ENCODE results near the gene HRAS. TPM values are rescaled to one million over a fixed set of nuclear protein-coding genes. Genes with fewer than 3 reads are reported as not detected.

The HRAS gene
- total and polyA plus RNA-seq, 2 of the 13 experiments (the other 11 are each of a cell fraction or from before 2014, with no cell fraction given) = 32.9 to 50.0 TPM

DNA sequence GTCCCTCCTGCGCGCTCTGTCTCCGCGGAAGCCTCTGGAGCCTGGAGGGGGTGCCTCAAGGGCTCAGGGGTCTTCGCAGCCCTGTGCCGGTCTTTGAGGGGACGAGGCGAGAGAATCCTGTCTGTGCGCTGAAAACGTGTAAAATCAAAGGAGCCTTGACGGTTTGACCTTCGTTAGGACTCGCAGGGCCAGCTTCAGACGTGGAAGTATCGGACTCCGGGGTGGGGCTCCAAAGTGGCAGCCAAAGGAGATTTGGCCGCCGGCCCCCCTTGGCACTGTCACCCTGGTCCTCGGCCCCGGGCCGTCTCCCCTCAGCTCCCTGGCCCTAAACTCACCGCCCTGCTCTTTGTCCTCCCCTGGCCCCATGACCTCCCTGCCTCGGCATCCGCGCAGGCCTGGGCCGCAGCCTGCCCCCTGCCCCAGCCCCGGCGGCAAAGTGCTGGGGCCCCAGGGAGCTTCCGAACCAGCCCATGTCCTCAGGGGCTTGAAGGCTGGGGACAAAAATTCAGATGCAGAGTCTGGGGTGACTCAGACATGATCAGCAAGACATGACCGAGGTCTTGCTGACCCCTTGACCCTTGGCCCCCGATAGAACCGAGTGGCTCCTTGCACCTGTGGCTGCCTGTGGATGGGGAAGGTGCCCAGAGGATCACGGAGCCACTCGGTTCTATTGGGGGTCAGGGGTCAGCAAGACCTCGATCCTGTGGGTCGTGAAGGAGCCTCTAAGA lies 33.9 kb upstream of the HRAS start (continued):
- TF ChIP-seq ZFP37 (CRISPR knock-in tag; IDR thresholded peaks at IDR 0.05; ENCODE audit: borderline replicate concordance) (no peak), GABPB1 (CRISPR knock-in tag; IDR thresholded peaks at IDR 0.05) (peak; percentile 53), ZNF709 (CRISPR knock-in tag; IDR thresholded peaks at IDR 0.05) (peak; percentile 39; the same call in 1 of the 2 replicates), TRIM24 (CRISPR knock-in tag; IDR thresholded peaks at IDR 0.05) (no peak), WIZ (CRISPR knock-in tag; IDR thresholded peaks at IDR 0.05) (no peak; the same call in 1 of the 2 replicates), NR2C2 (CRISPR knock-in tag; IDR thresholded peaks at IDR 0.05; ENCODE audit: borderline replicate concordance) (peak; percentile 55), SNAI1 (CRISPR knock-in tag; IDR thresholded peaks at IDR 0.05; ENCODE audit: borderline replicate concordance) (0 out of 2 replicates have a peak, but pooled peaks have one; percentile 60)
- TF ChIP-seq, protein P1, sequence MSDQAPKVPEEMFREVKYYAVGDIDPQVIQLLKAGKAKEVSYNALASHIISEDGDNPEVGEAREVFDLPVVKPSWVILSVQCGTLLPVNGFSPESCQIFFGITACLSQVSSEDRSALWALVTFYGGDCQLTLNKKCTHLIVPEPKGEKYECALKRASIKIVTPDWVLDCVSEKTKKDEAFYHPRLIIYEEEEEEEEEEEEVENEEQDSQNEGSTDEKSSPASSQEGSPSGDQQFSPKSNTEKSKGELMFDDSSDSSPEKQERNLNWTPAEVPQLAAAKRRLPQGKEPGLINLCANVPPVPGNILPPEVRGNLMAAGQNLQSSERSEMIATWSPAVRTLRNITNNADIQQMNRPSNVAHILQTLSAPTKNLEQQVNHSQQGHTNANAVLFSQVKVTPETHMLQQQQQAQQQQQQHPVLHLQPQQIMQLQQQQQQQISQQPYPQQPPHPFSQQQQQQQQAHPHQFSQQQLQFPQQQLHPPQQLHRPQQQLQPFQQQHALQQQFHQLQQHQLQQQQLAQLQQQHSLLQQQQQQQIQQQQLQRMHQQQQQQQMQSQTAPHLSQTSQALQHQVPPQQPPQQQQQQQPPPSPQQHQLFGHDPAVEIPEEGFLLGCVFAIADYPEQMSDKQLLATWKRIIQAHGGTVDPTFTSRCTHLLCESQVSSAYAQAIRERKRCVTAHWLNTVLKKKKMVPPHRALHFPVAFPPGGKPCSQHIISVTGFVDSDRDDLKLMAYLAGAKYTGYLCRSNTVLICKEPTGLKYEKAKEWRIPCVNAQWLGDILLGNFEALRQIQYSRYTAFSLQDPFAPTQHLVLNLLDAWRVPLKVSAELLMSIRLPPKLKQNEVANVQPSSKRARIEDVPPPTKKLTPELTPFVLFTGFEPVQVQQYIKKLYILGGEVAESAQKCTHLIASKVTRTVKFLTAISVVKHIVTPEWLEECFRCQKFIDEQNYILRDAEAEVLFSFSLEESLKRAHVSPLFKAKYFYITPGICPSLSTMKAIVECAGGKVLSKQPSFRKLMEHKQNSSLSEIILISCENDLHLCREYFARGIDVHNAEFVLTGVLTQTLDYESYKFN (CRISPR knock-in tag; conservative IDR thresholded peaks at IDR 0.05) = peak; percentile 36
- TF ChIP-seq, protein P2, sequence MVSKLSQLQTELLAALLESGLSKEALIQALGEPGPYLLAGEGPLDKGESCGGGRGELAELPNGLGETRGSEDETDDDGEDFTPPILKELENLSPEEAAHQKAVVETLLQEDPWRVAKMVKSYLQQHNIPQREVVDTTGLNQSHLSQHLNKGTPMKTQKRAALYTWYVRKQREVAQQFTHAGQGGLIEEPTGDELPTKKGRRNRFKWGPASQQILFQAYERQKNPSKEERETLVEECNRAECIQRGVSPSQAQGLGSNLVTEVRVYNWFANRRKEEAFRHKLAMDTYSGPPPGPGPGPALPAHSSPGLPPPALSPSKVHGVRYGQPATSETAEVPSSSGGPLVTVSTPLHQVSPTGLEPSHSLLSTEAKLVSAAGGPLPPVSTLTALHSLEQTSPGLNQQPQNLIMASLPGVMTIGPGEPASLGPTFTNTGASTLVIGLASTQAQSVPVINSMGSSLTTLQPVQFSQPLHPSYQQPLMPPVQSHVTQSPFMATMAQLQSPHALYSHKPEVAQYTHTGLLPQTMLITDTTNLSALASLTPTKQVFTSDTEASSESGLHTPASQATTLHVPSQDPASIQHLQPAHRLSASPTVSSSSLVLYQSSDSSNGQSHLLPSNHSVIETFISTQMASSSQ (IDR thresholded peaks at IDR 0.05; ENCODE audit: low read depth) = no peak
- TF ChIP-seq, protein P2 (CRISPR knock-in tag; IDR thresholded peaks at IDR 0.05; ENCODE audit: borderline replicate concordance) = 0 out of 2 replicates have a peak, but pooled peaks have one; percentile 34
- TF ChIP-seq, protein P3, sequence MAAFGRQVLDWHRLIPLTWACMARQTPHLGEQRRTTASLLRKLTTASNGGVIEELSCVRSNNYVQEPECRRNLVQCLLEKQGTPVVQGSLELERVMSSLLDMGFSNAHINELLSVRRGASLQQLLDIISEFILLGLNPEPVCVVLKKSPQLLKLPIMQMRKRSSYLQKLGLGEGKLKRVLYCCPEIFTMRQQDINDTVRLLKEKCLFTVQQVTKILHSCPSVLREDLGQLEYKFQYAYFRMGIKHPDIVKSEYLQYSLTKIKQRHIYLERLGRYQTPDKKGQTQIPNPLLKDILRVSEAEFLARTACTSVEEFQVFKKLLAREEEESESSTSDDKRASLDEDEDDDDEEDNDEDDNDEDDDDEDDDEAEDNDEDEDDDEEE (CRISPR knock-in tag; IDR thresholded peaks at IDR 0.05) = 0 out of 2 replicates have a peak, but pooled peaks have one; percentile 45
- TF ChIP-seq, protein P4, sequence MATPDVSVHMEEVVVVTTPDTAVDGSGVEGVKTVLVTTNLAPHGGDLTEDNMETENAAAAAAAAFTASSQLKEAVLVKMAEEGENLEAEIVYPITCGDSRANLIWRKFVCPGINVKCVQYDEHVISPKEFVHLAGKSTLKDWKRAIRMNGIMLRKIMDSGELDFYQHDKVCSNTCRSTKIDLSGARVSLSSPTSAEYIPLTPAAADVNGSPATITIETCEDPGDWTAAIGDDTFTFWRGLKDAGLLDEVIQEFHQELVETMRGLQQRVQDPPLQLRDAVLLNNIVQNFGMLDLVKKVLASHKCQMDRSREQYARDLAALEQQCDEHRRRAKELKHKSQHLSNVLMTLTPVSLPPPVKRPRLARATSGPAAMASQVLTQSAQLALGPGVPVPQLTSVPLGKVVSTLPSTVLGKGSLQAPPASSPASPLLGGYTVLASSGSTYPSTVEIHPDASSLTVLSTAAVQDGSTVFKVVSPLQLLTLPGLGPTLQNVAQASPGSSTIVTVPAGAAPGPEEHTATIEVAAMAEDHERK (CRISPR knock-in tag; IDR thresholded peaks at IDR 0.05; ENCODE audit: low read depth) = no peak
- TF ChIP-seq, protein P5, sequence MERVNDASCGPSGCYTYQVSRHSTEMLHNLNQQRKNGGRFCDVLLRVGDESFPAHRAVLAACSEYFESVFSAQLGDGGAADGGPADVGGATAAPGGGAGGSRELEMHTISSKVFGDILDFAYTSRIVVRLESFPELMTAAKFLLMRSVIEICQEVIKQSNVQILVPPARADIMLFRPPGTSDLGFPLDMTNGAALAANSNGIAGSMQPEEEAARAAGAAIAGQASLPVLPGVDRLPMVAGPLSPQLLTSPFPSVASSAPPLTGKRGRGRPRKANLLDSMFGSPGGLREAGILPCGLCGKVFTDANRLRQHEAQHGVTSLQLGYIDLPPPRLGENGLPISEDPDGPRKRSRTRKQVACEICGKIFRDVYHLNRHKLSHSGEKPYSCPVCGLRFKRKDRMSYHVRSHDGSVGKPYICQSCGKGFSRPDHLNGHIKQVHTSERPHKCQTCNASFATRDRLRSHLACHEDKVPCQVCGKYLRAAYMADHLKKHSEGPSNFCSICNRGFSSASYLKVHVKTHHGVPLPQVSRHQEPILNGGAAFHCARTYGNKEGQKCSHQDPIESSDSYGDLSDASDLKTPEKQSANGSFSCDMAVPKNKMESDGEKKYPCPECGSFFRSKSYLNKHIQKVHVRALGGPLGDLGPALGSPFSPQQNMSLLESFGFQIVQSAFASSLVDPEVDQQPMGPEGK (CRISPR knock-in tag; IDR thresholded peaks at IDR 0.05) = peak; percentile 71
